C4-2B (cell line): ENCODE results near the gene SPG7.

Experiments used
- H3K27ac ChIP-seq: fragments of 450-650 bp; 2 replicates; pipeline ENCODE4 v1.5.1; 2017
- ZFX ChIP-seq: fragments of 450-650 bp; IDR thresholded peaks from 2 replicates; pipeline ENCODE4 v1.6.1; 2017
- TF ChIP-seq, protein P1 (sequence below): fragments of 450-650 bp; conservative IDR thresholded peaks from 2 replicates; pipeline ENCODE4 v1.5.1; 2017; ENCODE audit warnings: mild to moderate bottlenecking

Gene SPG7

DNA sequence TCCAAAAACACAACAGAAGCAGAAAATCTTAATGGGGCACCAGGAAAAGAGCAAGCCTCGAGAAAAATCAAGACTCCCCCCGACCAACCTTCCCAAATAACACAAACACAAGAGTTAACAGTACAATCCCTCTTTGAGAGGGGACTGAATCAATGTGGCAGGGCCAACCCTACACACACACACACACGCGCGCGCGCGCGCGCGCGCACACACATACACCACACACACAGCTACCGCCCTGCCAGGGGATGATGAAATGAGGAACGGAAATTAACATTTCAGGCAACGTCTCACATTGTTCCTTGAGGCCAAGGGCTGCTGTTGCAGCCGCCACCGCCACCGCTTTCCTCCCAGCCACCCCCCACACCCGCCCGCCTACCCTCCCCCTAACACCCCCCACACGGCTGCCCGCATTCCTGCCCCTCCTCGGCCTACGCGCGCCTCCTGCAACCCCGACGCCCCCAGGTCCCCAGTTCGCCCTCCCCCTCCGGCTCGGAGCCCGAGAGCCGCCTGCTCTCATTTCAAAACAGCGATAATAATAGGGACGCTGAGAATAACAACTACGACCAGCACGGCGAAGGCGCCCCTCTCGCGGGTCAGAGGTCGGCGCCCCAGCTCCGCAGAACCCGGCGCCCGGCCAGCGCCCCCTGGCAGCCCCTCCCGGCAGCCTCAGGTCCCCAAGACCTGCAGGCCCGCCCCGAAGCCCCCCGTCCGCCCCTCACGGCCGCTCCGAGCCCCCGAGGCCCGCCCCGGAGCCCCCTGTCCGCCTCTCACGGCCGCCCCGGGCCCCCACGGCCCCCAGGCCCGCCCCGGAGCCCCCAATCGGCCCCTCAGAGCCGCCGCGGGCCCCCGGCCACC lies 18.9 kb upstream of the SPG7 start:
- peak overlapping the region; percentile 86 for H3K27ac ChIP-seq
- TF ChIP-seq, protein P1, sequence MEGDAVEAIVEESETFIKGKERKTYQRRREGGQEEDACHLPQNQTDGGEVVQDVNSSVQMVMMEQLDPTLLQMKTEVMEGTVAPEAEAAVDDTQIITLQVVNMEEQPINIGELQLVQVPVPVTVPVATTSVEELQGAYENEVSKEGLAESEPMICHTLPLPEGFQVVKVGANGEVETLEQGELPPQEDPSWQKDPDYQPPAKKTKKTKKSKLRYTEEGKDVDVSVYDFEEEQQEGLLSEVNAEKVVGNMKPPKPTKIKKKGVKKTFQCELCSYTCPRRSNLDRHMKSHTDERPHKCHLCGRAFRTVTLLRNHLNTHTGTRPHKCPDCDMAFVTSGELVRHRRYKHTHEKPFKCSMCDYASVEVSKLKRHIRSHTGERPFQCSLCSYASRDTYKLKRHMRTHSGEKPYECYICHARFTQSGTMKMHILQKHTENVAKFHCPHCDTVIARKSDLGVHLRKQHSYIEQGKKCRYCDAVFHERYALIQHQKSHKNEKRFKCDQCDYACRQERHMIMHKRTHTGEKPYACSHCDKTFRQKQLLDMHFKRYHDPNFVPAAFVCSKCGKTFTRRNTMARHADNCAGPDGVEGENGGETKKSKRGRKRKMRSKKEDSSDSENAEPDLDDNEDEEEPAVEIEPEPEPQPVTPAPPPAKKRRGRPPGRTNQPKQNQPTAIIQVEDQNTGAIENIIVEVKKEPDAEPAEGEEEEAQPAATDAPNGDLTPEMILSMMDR: no peak; the same call in 1 of the 2 replicates
- TF ChIP-seq ZFX: no peak

DNA sequence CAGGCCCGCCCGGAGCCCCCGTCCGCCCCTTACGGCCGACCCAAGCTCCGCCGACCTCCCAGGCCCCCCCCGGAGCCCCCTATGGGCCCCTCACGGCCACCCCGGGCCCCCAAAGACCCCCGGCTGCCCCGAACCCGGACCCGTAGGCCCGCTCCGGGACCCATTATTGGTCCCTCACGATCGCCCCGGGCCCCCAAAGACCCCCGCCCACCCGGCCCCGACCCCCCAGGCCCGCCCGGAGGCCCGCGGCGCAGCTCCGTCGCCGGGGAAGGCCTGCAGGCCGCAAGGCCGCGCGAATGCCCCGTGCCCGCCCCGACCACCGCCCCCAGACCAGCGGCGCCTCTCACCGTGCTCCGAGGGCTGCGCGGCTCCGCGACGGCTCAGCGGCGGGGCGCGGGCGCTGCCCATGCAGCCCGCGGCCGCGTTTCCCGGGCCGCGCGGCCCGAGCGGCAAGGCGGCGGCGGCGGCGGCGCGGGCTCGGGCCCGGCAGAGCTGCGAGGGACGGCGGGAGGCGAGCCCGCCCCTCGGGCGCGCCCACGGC lies 18.2 kb upstream of the SPG7 start:
- peak overlapping the region; percentile 86 for H3K27ac ChIP-seq
- TF ChIP-seq, protein P1: no peak
- TF ChIP-seq ZFX: peak; percentile 94

DNA sequence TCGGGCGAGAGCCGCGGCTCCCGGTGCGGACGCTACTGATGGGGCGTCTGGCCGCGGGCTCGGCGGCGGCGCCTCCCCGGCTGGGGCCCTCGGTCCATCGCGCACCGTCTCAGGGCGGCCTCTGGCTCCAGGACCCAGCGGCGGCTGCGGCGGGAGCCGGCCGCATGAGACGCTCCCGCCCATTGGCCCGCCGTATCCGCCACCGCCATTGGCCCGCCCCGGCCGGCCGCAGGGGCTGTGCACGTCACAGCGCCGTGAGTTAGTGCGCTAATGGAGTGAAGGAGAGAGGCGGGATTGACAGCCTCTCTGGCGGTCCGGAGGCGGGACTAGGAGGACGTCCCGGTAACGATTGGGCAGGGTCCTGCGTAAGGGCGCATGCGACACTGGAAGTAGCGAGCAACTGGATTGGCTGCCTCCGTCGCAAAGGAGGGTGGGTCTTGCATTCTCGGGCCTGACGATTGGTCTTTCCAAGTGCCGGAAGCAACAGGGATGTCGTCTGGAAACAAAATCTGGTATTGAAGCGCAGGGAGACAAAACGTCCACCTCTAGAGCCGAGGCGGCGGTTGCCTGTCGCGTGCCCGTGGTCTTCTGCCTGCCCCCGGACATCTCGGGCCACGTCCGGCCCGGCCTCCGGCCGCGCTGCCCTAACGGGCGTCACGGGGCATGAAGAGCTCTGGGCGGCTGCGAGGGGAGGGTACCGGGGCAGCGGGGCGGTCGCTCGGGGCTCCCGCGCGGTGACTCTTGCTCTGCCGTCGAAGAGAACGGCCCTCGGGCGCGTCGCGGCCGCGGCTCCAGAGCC lies 17.6 kb upstream of the SPG7 start, which contains the start of gene ANKRD11:
ANKRD11 (minus strand) TSS at position 123 of the 799 bp plus-strand sequence. CDS start 173,542 bp downstream, outside the sequence.
- peak within 1 kb of the TSS; percentile 86 for H3K27ac ChIP-seq
- peak; percentile 73 for TF ChIP-seq ZFX
- TF ChIP-seq, protein P1: no peak

DNA sequence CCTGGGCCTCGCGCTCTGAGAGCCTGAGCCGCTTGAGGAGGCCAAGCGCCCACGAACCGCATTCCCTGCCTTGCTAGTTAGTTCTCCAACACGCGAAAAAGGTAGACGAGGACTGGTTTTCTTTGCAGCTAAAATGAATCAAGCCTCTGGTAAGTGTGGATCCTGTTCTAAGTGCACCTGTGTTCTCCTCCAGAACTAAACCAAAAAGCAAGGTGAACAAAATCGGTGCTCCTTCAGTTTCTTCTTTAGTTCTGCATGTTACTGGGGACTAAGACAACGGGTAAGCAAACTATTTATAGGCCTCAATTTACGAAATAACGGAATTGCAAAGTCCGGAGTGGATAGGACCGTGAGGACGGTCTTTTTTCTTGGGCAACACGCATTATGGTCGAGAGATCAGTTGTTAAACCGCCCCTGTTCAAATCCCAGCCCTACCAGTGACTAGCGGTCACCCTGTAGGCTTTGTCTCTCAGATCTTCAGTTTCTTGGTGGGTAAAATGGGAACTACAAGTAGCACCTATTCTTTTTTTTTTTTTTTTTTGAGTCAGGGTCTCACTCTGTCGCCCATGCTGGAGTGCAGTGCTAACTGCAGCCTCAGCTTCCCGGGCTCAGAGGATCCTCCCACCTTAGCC lies 16.8 kb upstream of the SPG7 start:
- peak overlapping the region; percentile 86 for H3K27ac ChIP-seq
- TF ChIP-seq, protein P1: no peak
- no peak for TF ChIP-seq ZFX

DNA sequence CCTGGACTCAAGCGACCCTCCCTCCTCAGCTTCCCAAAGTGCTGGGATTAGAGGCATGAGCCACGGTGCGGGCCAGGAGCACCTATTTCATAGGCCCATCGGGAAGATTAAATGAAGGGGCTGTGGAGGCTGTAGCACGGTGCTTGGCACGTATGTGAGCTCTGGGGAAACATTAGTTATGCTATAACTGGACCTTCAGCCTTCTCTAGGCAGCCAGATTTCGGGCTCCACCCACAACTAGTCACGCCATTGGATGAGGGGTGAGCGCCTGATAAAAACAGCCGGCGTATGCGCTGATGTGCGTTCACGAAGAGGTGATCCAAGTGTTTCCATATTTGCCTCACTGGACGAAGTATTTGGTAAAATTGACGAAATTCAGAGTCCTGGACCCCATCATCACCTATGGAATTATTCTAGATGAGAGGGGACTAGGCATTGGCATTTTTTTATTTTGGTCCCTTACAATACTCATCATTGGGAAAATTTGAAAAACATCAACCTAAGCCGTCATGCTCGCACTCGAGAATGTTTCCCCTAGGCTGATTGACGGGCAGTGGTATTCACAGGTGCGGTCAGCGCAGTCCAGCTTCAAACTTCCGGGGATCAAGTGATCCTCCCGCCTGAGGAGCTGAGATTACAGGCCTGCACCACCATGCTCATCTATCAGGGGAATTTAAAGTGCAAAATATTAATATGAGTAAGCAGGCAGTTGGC lies 16.1 kb upstream of the SPG7 start:
- peak overlapping the region; percentile 86 for H3K27ac ChIP-seq
- TF ChIP-seq, protein P1: no peak
- no peak for TF ChIP-seq ZFX

DNA sequence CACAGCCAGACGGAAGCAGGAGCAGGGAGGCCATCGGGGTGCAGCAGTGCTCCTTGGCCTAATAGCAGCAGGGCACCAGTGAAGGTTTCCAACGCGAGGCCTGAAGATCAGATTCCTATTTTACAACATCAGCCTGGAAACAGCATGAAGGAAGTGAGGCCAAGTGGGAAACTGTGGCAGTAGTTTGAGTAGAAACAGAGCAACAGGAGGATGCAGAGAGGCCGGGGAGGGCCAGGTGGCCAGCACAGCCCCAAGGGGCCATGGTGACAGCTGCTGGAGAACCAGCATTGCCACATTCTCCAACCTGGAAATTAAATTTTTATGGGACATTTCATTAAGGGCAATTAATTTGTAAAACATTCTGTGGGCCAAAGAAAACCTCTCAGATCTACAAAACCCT lies 14.4 kb upstream of the SPG7 start:
- H3K27ac ChIP-seq: no peak overlapping the region
- TF ChIP-seq ZFX: no peak

DNA sequence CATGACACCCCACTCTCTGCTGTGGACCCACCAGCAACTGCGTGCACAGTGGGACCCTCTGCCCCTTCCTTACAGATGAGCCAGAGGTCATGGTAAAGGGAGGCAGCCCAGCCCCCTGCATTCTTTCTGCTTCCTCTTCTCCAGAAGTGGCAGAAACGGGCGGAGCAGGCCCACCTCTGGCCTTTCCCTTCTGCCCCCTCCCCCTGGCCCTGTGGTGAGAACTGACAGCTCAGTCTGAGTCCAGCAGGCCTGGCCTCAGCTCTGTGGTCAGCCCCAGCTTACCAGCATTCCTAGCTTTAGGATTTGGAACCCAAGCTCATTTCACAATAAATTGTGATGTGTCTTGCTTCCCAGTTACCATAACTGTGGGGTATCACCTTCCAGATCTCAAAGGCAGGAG lies 13.1 kb upstream of the SPG7 start:
- H3K27ac ChIP-seq: no peak overlapping the region
- TF ChIP-seq, protein P1: no peak
- no peak for TF ChIP-seq ZFX
